ENCODE data around the gene CHRD.

Gene CHRD

GRCh38 chr3:184372911-184373310, 6.9 kb upstream of the CHRD start:
- no peak for DNase-seq (ENCODE audit: low read depth)
- H3K4me3 ChIP-seq (ENCODE audit: low read length) = no peak overlapping the region
- TF ChIP-seq CTCF (conservative IDR thresholded peaks at IDR 0.05; ENCODE audit: low read depth, low read length) = no peak

GRCh38 chr3:184373422-184373821, 6.4 kb upstream of the CHRD start:
- TF ChIP-seq CTCF (conservative IDR thresholded peaks at IDR 0.05; ENCODE audit: low read depth, low read length) = no peak
- DNase-seq (ENCODE audit: low read depth) = no peak

GRCh38 chr3:184375747-184376461, 4.0 kb upstream of the CHRD start:
- no peak for DNase-seq (ENCODE audit: low read depth)
- no peak overlapping the region for H3K4me3 ChIP-seq (ENCODE audit: low read length)
- no peak for TF ChIP-seq CTCF (conservative IDR thresholded peaks at IDR 0.05; ENCODE audit: low read depth, low read length)

More at GRCh38 chr3:184373422-184373821, 6.4 kb upstream of the CHRD start:
- H3K4me3 ChIP-seq (ENCODE audit: low read length) = no peak overlapping the region

GRCh38 chr3:184377374-184377773, 2.5 kb upstream of the CHRD start:
- DNase-seq (ENCODE audit: low read depth) = no peak
- no peak for TF ChIP-seq CTCF (conservative IDR thresholded peaks at IDR 0.05; ENCODE audit: low read depth, low read length)
- H3K4me3 ChIP-seq (ENCODE audit: low read length) = no peak overlapping the region

GRCh38 chr3:184377882-184378445, 1.9 kb upstream of the CHRD start, which contains the start of gene THPO:
TSS of gene THPO (minus strand) at chr3:184378207. CDS start at chr3:184376259, 1,948 bp downstream.
- no peak for DNase-seq (ENCODE audit: low read depth)
- no peak for TF ChIP-seq CTCF (conservative IDR thresholded peaks at IDR 0.05; ENCODE audit: low read depth, low read length)
- H3K4me3 ChIP-seq (ENCODE audit: low read length) = no peak within 1 kb of the TSS

GRCh38 chr3:184378651-184379357, 1.1 kb upstream of the CHRD start:
- no peak for DNase-seq (ENCODE audit: low read depth)
- H3K4me3 ChIP-seq (ENCODE audit: low read length) = no peak overlapping the region
- no peak for TF ChIP-seq CTCF (conservative IDR thresholded peaks at IDR 0.05; ENCODE audit: low read depth, low read length)

Measured in retinal pigment epithelial cell (primary cell).